HG02970 (cell line): Measurements from ENCODE around the gene RNF13.
"Not testable (repeated sequence)": the region's sequence is repeated elsewhere in the genome, so short reads cannot be mapped to it uniquely, and the experiment has no call there.

Experiments used
- ATAC-seq: cut with Tn5 transposase; IDR thresholded peaks from one replicate; pipeline ENCODE4 v1.9.1; 2021; ENCODE audit warnings: mild to moderate bottlenecking, moderate library complexity, moderate number of reproducible peaks; ENCODE audit not compliant: unreplicated experiment, low FRiP score

RNF13 gene

GRCh38 chr3:149833241-149833640 is 20.2 kb downstream of the RNF13 start:
- no peak for ATAC-seq

GRCh38 chr3:149838491-149838890 is 25.5 kb downstream of the RNF13 start:
- not testable (repeated sequence) for ATAC-seq

- ATAC-seq, result not testable (repeated sequence)
These were observed 26.5 kb downstream of the RNF13 start for GRCh38 chr3:149839469-149839868.

- ATAC-seq, result no peak
These were observed 26.9 kb downstream of the RNF13 start for GRCh38 chr3:149839896-149840295.

GRCh38 chr3:149843502-149843901 is 30.5 kb downstream of the RNF13 start:
- ATAC-seq, result no peak

GRCh38 chr3:149844091-149844490 is 31.1 kb downstream of the RNF13 start:
- no peak for ATAC-seq

GRCh38 chr3:149845570-149846244 is 32.7 kb downstream of the RNF13 start:
- no peak for ATAC-seq

GRCh38 chr3:149848238-149848637 is 35.2 kb downstream of the RNF13 start:
- ATAC-seq, result no peak

- no peak for ATAC-seq
These were observed 35.7 kb downstream of the RNF13 start for GRCh38 chr3:149848688-149849087.

- no peak for ATAC-seq
These were observed 38.0 kb downstream of the RNF13 start for GRCh38 chr3:149850787-149851584.

GRCh38 chr3:149858911-149859310 is 45.9 kb downstream of the RNF13 start:
- no peak for ATAC-seq

GRCh38 chr3:149860881-149861280 is 47.9 kb downstream of the RNF13 start:
- no peak for ATAC-seq

GRCh38 chr3:149867563-149867962 is 54.5 kb downstream of the RNF13 start:
- no peak for ATAC-seq

- ATAC-seq, result no peak
These were observed 58.8 kb downstream of the RNF13 start for GRCh38 chr3:149871855-149872254.

- ATAC-seq, result no peak
These were observed 59.6 kb downstream of the RNF13 start for GRCh38 chr3:149872589-149872988.

- ATAC-seq, result no peak
These were observed 64.7 kb downstream of the RNF13 start for GRCh38 chr3:149877668-149878067.

GRCh38 chr3:149879872-149880271 is 66.9 kb downstream of the RNF13 start:
- no peak for ATAC-seq

- ATAC-seq, result no peak
These were observed 68.9 kb downstream of the RNF13 start for GRCh38 chr3:149881879-149882278.

- no peak for ATAC-seq
These were observed 70.1 kb downstream of the RNF13 start for GRCh38 chr3:149883134-149883533.

GRCh38 chr3:149883860-149884259 is 70.8 kb downstream of the RNF13 start:
- not testable (repeated sequence) for ATAC-seq

GRCh38 chr3:149884848-149885247 is 71.8 kb downstream of the RNF13 start:
- ATAC-seq, result not testable (repeated sequence)

- no peak for ATAC-seq
These were observed 73.9 kb downstream of the RNF13 start for GRCh38 chr3:149886957-149887356.
